K562 (cell line): ENCODE measurements around the gene HUS1. TPM values are rescaled to one million over a fixed set of nuclear protein-coding genes. Genes with fewer than 3 reads are reported as not detected.
"Not testable (repeated sequence)": the region's sequence is repeated elsewhere in the genome, so short reads cannot be mapped to it uniquely, and the experiment has no call there.

Source experiments
- ATAC-seq: fragments of 200-7000 bp; cut with Tn5 transposase; 3 replicates; pipeline ENCODE4 v1.9.1; 2020; ENCODE audit warnings: moderate library complexity
- BruUV-seq: library from RNA; stranded (reverse); fragments of 400-500 nt; replicated peaks from 2 replicates; lab custom pipeline; 2021; lab: Mats Ljungman, UMichigan
- CTCF ChIA-PET: fragments of 300-600 bp; formaldehyde crosslinking; extraction: SDS; loops from one replicate; lab custom pipeline; 2021; ENCODE audit warnings: low intra/inter-chr PET ratio; lab: Yijun Ruan, JAX
- POLR2A ChIA-PET: fragments of 300-600, 350-650 bp; sonication (Branson Sonifier 250); formaldehyde crosslinking; extraction: SDS; loops from one replicate; lab custom pipeline; 2021; ENCODE audit warnings: antibody characterized with exemption, inconsistent platforms; lab: Yijun Ruan, JAX
- DNase-seq, 4 experiments: peaks; one replicate each; pipeline versions ENCODE4 v3.0.0 to v3.0.0-alpha.2; 2011 to 2018; ENCODE audit warnings: low spot score in 3 of 4, mixed read lengths in 3 of 4; ENCODE audit errors: extremely low read depth in 1 of 4
- FAIRE-seq: peaks from 2 replicates; lab custom pipeline; 2011; peaks lifted over from hg19 to GRCh38; lab: Jason Lieb, UNC
- H2AFZ ChIP-seq: 2 replicates; pipeline ENCODE4 v1.6.0; 2011; ENCODE audit warnings: low read depth, low read length, control low read depth, inconsistent platforms
- H3K27ac ChIP-seq: fragments of 200-600 bp; 3 replicates; pipeline ENCODE4 v1.8.0; 2011; ENCODE audit warnings: low read depth, mild to moderate bottlenecking, control low read depth, inconsistent platforms, low read length, moderate library complexity, mixed read lengths; ENCODE audit errors: extremely low read depth
- H3K27me3 ChIP-seq, 2 experiments: fragments of 300-600 bp in 1 of 2; 2 replicates in 1 of 2; 3 replicates in 1 of 2; pipeline versions ENCODE4 v1.6.0 to v1.8.0; 2011; ENCODE audit warnings: inconsistent platforms in 2 of 2, low read length in 2 of 2, mild to moderate bottlenecking in 1 of 2, mixed read lengths in 1 of 2, moderate library complexity in 1 of 2; ENCODE audit not compliant: control insufficient read depth in 2 of 2, insufficient read depth in 2 of 2
- H3K36me3 ChIP-seq: fragments of 300-600 bp; 3 replicates; pipeline ENCODE4 v1.8.0; 2011; ENCODE audit warnings: mild to moderate bottlenecking, low read length, inconsistent platforms; ENCODE audit not compliant: control insufficient read depth, insufficient read depth
- H3K4me1 ChIP-seq, 2 experiments: fragments of 200-600 bp in 1 of 2; replicated peaks in 1 of 2; 2 replicates in 1 of 2; 3 replicates in 1 of 2; pipeline versions ENCODE4 v1.5.1 to v1.8.0; 2011; ENCODE audit warnings: inconsistent platforms in 2 of 2, low read length in 2 of 2, mild to moderate bottlenecking in 1 of 2, mixed read lengths in 1 of 2, moderate library complexity in 1 of 2; ENCODE audit not compliant: control insufficient read depth in 2 of 2, insufficient read depth in 2 of 2
- H3K4me2 ChIP-seq: 2 replicates; pipeline ENCODE4 v1.6.1; 2011; ENCODE audit warnings: low read length, control low read depth, inconsistent platforms, mixed read lengths; ENCODE audit not compliant: insufficient read depth
- H3K4me3 ChIP-seq: fragments of 200-600 bp; sonication (generic), shearing (Covaris generic); 2 replicates; pipeline ENCODE4 v1.5.1; 2016; ENCODE audit warnings: control low read depth, inconsistent platforms
- H3K79me2 ChIP-seq: fragments of 200-600 bp; 3 replicates; pipeline ENCODE4 v1.8.0; 2011; ENCODE audit warnings: low read length, inconsistent platforms; ENCODE audit not compliant: control insufficient read depth, insufficient read depth
- H3K9ac ChIP-seq, 2 experiments: 2 replicates each; pipeline versions ENCODE4 v1.6.0 to v1.6.1; 2011; ENCODE audit warnings: low read depth in 2 of 2, low read length in 2 of 2, control low read depth in 1 of 2, inconsistent platforms in 1 of 2, mild to moderate bottlenecking in 1 of 2, mixed read lengths in 1 of 2; ENCODE audit not compliant: insufficient read depth in 1 of 2
- H3K9me1 ChIP-seq: one replicate; pipeline ENCODE4 v1.6.0; 2011; ENCODE audit warnings: inconsistent platforms, mild to moderate bottlenecking, low read length, moderate library complexity; ENCODE audit not compliant: control insufficient read depth, insufficient read depth
- H3K9me3 ChIP-seq: replicated peaks from 2 replicates; pipeline ENCODE4 v1.5.1; 2011; ENCODE audit warnings: low read depth, low read length, inconsistent platforms; ENCODE audit not compliant: control insufficient read depth, insufficient read depth
- H4K20me1 ChIP-seq: replicated peaks from 2 replicates; pipeline ENCODE4 v1.6.1; 2011; ENCODE audit warnings: low read length, inconsistent platforms, mixed read lengths; ENCODE audit not compliant: control insufficient read depth, insufficient read depth
- ZNF77 ChIP-seq: fragments of 250-450 bp; sonication (Bioruptor Pico); IDR thresholded peaks from 2 replicates; pipeline ENCODE4 v1.5.0; 2020
- WGBS: fragments of 100-300 bp; shearing (Covaris generic); methylation state at CpG from one replicate; pipeline ENCODE4 v1.1.6; 2016; ENCODE audit warnings: low coverage, mixed read lengths; ENCODE audit not compliant: insufficient coverage; ENCODE audit errors: missing lambda C conversion rate; 5-methylcytosine and 5-hydroxymethylcytosine counted together
- in situ Hi-C: fragments of 300-500 bp; cut with MboI; formaldehyde crosslinking; loops from 4 replicates; pipeline ENCODE4 v1.15.0; 2018; ENCODE audit warnings: inconsistent platforms, mixed read lengths
- intact Hi-C: fragments of 100-400 bp; cut with micrococcal nuclease; formaldehyde crosslinking; loops from 2 replicates; pipeline ENCODE4 v1.14.2; 2022
- polyA plus RNA-seq, 8 experiments: library from polyadenylated mRNA; depleted of rRNA in 4 of 8; stranded (reverse) in 5 of 8; unstranded in 3 of 8; fragments of >200 nt; fragmentation: Nextera tagmentation in 2 of 8; fragmentation: Illumina TruSeq in 1 of 8; extraction: Ambion mirVana in 2 of 8; extraction: Trizol in 1 of 8; gene quantifications; 2 replicates each; pipeline versions ENCODE4 v1.2.1 to v1.2.3, GENCODE V29; 2011 to 2014; ENCODE audit warnings: inconsistent platforms in 1 of 8, missing spikeins in 1 of 8
- total RNA-seq, 7 experiments: library from RNA; depleted of rRNA in 6 of 7; stranded (reverse); fragments of >200 nt in 6 of 7; fragmentation: Illumina TruSeq in 2 of 7; extraction: Trizol in 2 of 7; gene quantifications; 2 replicates each; pipeline versions ENCODE4 v1.2.1 to v1.2.3, GENCODE V29; 2011 to 2021; ENCODE audit warnings: low replicate concordance in 1 of 7
- TF ChIP-seq, protein P1 (sequence below): fragments of 250-450 bp; sonication (Bioruptor Pico); IDR thresholded peaks from 2 replicates; pipeline ENCODE4 v1.8.0; 2022; ENCODE audit warnings: moderate library complexity, mild to moderate bottlenecking, inconsistent platforms

HUS1 gene
- total and polyA plus RNA-seq, 9 of the 15 experiments (the other 6 are each of a cell fraction or from before 2014, with no cell fraction given) = 11.5 to 27.0 (median 16.5) TPM

DNA sequence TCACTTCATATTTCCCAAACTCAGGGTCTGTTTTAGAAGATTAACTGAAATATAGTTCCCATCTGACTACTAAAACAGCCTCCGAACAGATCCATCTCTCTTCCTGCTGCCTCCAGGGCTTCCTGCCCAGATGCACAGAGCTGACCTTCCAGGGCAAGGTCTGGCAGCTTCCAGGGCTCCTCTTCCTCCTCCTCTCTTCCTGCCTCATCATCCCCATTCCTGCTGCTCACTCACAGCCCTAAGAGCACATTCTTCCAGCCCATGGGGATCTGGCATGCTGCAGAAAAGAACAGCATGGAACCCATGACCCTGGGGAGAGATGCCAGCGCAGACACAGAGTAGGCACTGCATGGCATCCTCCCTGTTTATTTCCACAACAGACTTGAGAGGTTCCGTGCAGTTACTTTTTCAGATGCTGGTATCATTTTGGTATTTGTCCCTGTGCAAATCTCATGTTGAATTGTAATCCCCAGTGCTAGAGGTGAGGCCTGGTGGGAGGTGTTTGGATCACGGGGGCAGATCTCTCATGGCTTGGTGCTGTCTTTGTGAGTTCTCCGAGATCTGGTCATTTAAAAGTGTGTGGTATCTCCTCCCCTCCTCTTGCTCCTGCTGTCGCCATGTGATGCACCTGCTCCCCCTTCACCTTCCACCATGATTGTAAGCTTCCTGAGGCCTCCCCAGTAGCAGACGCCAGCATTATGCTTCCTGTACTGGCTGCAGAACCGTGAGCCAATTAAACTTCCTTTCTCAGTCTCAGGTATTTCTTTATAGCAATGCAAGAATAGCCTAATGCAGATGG is 35.5 kb downstream of the HUS1 start:
- CTCF ChIA-PET = interaction anchor here (3.0 kb wide), 1 partner anchor 166 kb away, joined by 39 read pairs; no protein-coding TSS in a partner anchor

DNA sequence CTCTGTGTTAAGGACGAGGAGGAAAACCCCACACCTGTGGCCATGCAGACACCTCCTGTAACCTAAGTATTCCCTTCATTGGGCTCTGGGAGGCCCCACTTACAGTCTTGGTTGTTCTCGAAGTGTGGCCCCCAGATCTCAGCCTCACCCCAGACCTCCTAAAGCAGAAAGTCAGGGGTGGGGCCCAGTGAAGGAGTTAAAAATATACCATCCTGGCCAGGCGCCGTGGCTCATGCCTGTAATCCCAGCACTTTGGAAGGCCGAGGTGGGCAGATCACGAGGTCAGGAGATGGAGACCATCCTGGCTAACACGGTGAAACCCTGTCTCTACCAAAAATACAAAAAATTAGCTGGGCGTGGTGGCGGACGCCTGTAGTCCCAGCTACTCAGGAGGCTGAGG is 36.8 kb downstream of the HUS1 start:
- H3K4me1 ChIP-seq, H3K79me2 ChIP-seq, FAIRE-seq, CTCF ChIA-PET, H2AFZ ChIP-seq, H3K4me3 ChIP-seq, BruUV-seq, H3K9me1 ChIP-seq, ATAC-seq, H4K20me1 ChIP-seq, DNase-seq, H3K4me2 ChIP-seq, H3K27ac ChIP-seq, H3K36me3 ChIP-seq, H3K9ac ChIP-seq, intact Hi-C loops, H3K9me3 ChIP-seq: not testable (repeated sequence)
- in situ Hi-C loops = loop anchor here (5.0 kb wide), 1 partner anchor 170 kb away; no protein-coding TSS in a partner anchor
- peaks cover 4 to 31% of the 10 kb centered on the region in 2 experiments; a peak in 3 of 5 replicates for H3K27me3 ChIP-seq
- 15% methylated on average over 7 of the region's 10 CpGs for WGBS
- POLR2A ChIA-PET = interaction anchor here (0.6 kb wide), 1 partner anchor 9 kb away, joined by 4 read pairs; no protein-coding TSS in a partner anchor

More for the DNA sequence above, 35.5 kb downstream of the HUS1 start:
- Histone ChIP-seq H3K9me1 (no peaks in the 10 kb centered on the region), H3K4me2 (no peak overlapping the region), H3K9ac (no peak overlapping the region), H3K9me3 (no peaks in the 10 kb centered on the region), H3K79me2 (no peaks in the 10 kb centered on the region), H2AFZ (no peak overlapping the region), H3K27me3 (peaks cover 7 to 34% of the 10 kb centered on the region in 2 experiments; a peak in 4 of 5 replicates), H3K4me1 (no peaks in the 10 kb centered on the region; a peak in 1 of 5 replicates), H4K20me1 (no peaks in the 10 kb centered on the region; the same call in none of the 2 replicates), H3K27ac (no peak overlapping the region), H3K36me3 (no peaks in the 10 kb centered on the region), H3K4me3 (no peak overlapping the region)
- DNase-seq (no peak), ATAC-seq (no peak), FAIRE-seq (no peak)
- intact Hi-C loops = no loop called here
- no TSS peak for BruUV-seq
- WGBS = 2% methylated on average over 8 of the region's 8 CpGs
- POLR2A ChIA-PET = no interaction called here
- in situ Hi-C loops = loop anchor here (5.0 kb wide), 1 partner anchor 168 kb away; no protein-coding TSS in a partner anchor
- no peak for TF ChIP-seq ZNF77 (CRISPR knock-in tag)
- TF ChIP-seq, protein P1, sequence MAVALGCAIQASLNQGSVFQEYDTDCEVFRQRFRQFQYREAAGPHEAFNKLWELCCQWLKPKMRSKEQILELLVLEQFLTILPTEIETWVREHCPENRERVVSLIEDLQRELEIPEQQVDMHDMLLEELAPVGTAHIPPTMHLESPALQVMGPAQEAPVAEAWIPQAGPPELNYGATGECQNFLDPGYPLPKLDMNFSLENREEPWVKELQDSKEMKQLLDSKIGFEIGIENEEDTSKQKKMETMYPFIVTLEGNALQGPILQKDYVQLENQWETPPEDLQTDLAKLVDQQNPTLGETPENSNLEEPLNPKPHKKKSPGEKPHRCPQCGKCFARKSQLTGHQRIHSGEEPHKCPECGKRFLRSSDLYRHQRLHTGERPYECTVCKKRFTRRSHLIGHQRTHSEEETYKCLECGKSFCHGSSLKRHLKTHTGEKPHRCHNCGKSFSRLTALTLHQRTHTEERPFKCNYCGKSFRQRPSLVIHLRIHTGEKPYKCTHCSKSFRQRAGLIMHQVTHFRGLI (CRISPR knock-in tag) = no peak
